Measurements from ENCODE around the gene CRIM1. TPM values are rescaled to one million over a fixed set of nuclear protein-coding genes. Genes with fewer than 3 reads are reported as not detected.

Gene CRIM1
- polyA plus RNA-seq, 2 of the 4 experiments (the other 2 are of a cell fraction) = 127 to 208 TPM

GRCh38 chr2:36540986-36541754 lies 185.6 kb downstream of the CRIM1 start:
- no peak for DNase-seq (ENCODE audit: low read depth in 1 of 2, low spot score in 1 of 2)
- no peak overlapping the region for H3K27ac ChIP-seq
- no peak overlapping the region for H3K4me3 ChIP-seq
- no peaks in the 10 kb centered on the region for H3K9me3 ChIP-seq
- no peak for ATAC-seq
- peaks cover 20% of the 10 kb centered on the region for H3K4me1 ChIP-seq
- ChIA-PET CTCF (interaction anchor here (0.6 to 4.8 kb wide), 9 partner anchors 11 to 188 kb away, joined by 3 to 18 read pairs (median 3); no protein-coding TSS in a partner anchor), POLR2A (no interaction called here)
- FAIRE-seq = no peak
- TF ChIP-seq MAZ (IDR thresholded peaks at IDR 0.05; ENCODE audit: borderline replicate concordance, low read depth, low read length) = no peak
- no peak for TF ChIP-seq SMC3 (IDR thresholded peaks at IDR 0.05)
- no peak for TF ChIP-seq SREBF2 (IDR thresholded peaks at IDR 0.05)
- peak; percentile 96 for TF ChIP-seq MAFK (IDR thresholded peaks at IDR 0.05; ENCODE audit: partially characterized antibody)
- TF ChIP-seq ATOH8 (CRISPR knock-in tag; IDR thresholded peaks at IDR 0.05; ENCODE audit: low read depth) = no peak
- no peak for TF ChIP-seq CBX8 (IDR thresholded peaks at IDR 0.05)
- no peak for TF ChIP-seq E2F6 (IDR thresholded peaks at IDR 0.05; ENCODE audit: borderline replicate concordance, low read depth)
- no peak for TF ChIP-seq PHF8 (IDR thresholded peaks at IDR 0.05; ENCODE audit: borderline replicate concordance, low read depth)
- no peak for TF ChIP-seq KDM5A (IDR thresholded peaks at IDR 0.05)
- no peak for TF ChIP-seq ZNF302 (CRISPR knock-in tag; IDR thresholded peaks at IDR 0.05)
- no peak for TF ChIP-seq CHD4 (IDR thresholded peaks at IDR 0.05; ENCODE audit: borderline replicate concordance)
- TF ChIP-seq POLR2AphosphoS2 (conservative IDR thresholded peaks at IDR 0.05; ENCODE audit: low read length) = no peak
- TF ChIP-seq MAX (IDR thresholded peaks at IDR 0.05) = 0 out of 2 replicates have a peak, but pooled peaks have one; percentile 3
- TF ChIP-seq TFCP2L1 (CRISPR knock-in tag; IDR thresholded peaks at IDR 0.05) = no peak
- TF ChIP-seq ZC3H11A (IDR thresholded peaks at IDR 0.05) = no peak
- H3K4me2 ChIP-seq = no peak overlapping the region
- 88% methylated on average over 11 of the region's 11 CpGs for WGBS (ENCODE audit: missing lambda C conversion rate)

- ChIA-PET CTCF (interaction anchor here (0.6 to 2.3 kb wide), 4 partner anchors 10 to 82 kb away, joined by 3 to 7 read pairs (median 4); no protein-coding TSS in a partner anchor), POLR2A (no interaction called here)
- FAIRE-seq = no peak
- TF ChIP-seq KDM1A (IDR thresholded peaks at IDR 0.05; ENCODE audit: low read depth) = no peak
- no peak for TF ChIP-seq USF2 (IDR thresholded peaks at IDR 0.05)
- no peak for TF ChIP-seq JUNB (IDR thresholded peaks at IDR 0.05)
- TF ChIP-seq ZC3H11A (IDR thresholded peaks at IDR 0.05) = no peak
- no peak for TF ChIP-seq HOXB13 (CRISPR knock-in tag; IDR thresholded peaks at IDR 0.05; ENCODE audit: low read depth)
- TF ChIP-seq HES2 (IDR thresholded peaks at IDR 0.05) = no peak
- TF ChIP-seq MAFK (IDR thresholded peaks at IDR 0.05; ENCODE audit: partially characterized antibody) = no peak
- no peak for TF ChIP-seq SREBF2 (IDR thresholded peaks at IDR 0.05)
- TF ChIP-seq ZFP36 (IDR thresholded peaks at IDR 0.05; ENCODE audit: borderline replicate concordance, partially characterized antibody) = no peak
- TF ChIP-seq CEBPB (IDR thresholded peaks at IDR 0.05) = no peak
- TF ChIP-seq RFX5 (IDR thresholded peaks at IDR 0.05) = no peak
- TF ChIP-seq FOSL2 (IDR thresholded peaks at IDR 0.05) = no peak
- no peak for TF ChIP-seq FOSL2 (CRISPR knock-in tag; IDR thresholded peaks at IDR 0.05)
- no peak for TF ChIP-seq HMGXB4 (CRISPR knock-in tag; IDR thresholded peaks at IDR 0.05; ENCODE audit: borderline replicate concordance)
- TF ChIP-seq ELK1 (IDR thresholded peaks at IDR 0.05; ENCODE audit: low read depth, low read length) = no peak
- no peak for TF ChIP-seq CTCF (IDR thresholded peaks at IDR 0.05)
These were observed 186.5 kb downstream of the CRIM1 start for GRCh38 chr2:36541891-36542595.

More at GRCh38 chr2:36541891-36542595, 186.5 kb downstream of the CRIM1 start:
- WGBS (ENCODE audit: missing lambda C conversion rate) = 94% methylated on average over 4 of the region's 4 CpGs
- H3K4me1 ChIP-seq = peaks cover 26% of the 10 kb centered on the region
- H3K4me2 ChIP-seq = no peak overlapping the region
- peak overlapping the region in 1 of 2 experiments; percentile 14; a peak in 2 of 6 replicates for H3K27ac ChIP-seq
- ATAC-seq (peak; percentile 2 to 7; a peak in 2 of 6 replicates), DNase-seq (ENCODE audit: low read depth in 1 of 2, low spot score in 1 of 2) (no peak)
- H3K9me3 ChIP-seq = no peaks in the 10 kb centered on the region
- no peak overlapping the region for H3K4me3 ChIP-seq
